Gastrocnemius medialis (tissue), 4 donors: ENCODE data around the gene CHD6. TPM values are rescaled to one million over a fixed set of nuclear protein-coding genes. Genes with fewer than 3 reads are reported as not detected.

Experiments used
- ATAC-seq, 2 donors: fragments of 150-250 bp; one replicate each; pipeline ENCODE4 v1.9.1; 2016
- DNase-seq, 2 donors: peaks; one replicate each; pipeline ENCODE4 v3.0.0-alpha.2; 2019
- H3K27ac ChIP-seq, 4 donors: fragments of 200-600 bp; sonication (generic); 1 replicate in 1 of 4; 2 replicates in 3 of 4; pipeline ENCODE4 v1.5.1; 2016 to 2018; ENCODE audit warnings: mild to moderate bottlenecking in 2 of 4, moderate library complexity in 1 of 4
- H3K27me3 ChIP-seq, 3 donors: fragments of 200-600 bp; sonication (generic) in 2 of 3; 1 replicate in 1 of 3; 2 replicates in 2 of 3; pipeline versions ENCODE4 v1.5.1 to v1.6.0; 2016 to 2019; ENCODE audit warnings: mild to moderate bottlenecking in 1 of 3, moderate library complexity in 1 of 3
- H3K36me3 ChIP-seq, 2 donors: fragments of 200-600 bp; sonication (generic) in 1 of 2; one replicate each; pipeline ENCODE4 v1.5.1; 2017 to 2018
- H3K4me1 ChIP-seq, 2 donors: fragments of 200-600 bp; sonication (generic) in 1 of 2; one replicate each; pipeline ENCODE4 v1.5.1; 2016 to 2017; ENCODE audit warnings: mild to moderate bottlenecking in 2 of 2
- H3K4me3 ChIP-seq, 4 donors: fragments of 200-600 bp; sonication (generic) in 3 of 4; 1 replicate in 1 of 4; 2 replicates in 3 of 4; pipeline ENCODE4 v1.5.1; 2016 to 2019; ENCODE audit warnings: mild to moderate bottlenecking in 2 of 4
- H3K9me3 ChIP-seq, 3 donors: fragments of 200-600 bp; sonication (generic) in 2 of 3; 1 replicate in 1 of 3; 2 replicates in 2 of 3; pipeline ENCODE4 v1.5.1; 2016 to 2019
- POLR2A ChIP-seq, 2 donors: fragments of 450-650 bp; IDR thresholded peaks; one replicate each; pipeline ENCODE4 v1.6.1; 2017; ENCODE audit warnings: antibody characterized with exemption in 2 of 2, mild to moderate bottlenecking in 2 of 2, moderate library complexity in 2 of 2
- in situ Hi-C, 4 donors: fragments of 200-750 bp; cut with MboI; loops; one replicate each; pipeline versions ENCODE4 v1.15.0 to v1.8.0; 2017; ENCODE audit warnings: low sequenced_read_pairs in 4 of 4
- intact Hi-C: fragments of 100-400 bp; cut with DNase I; formaldehyde crosslinking; loops from one replicate; pipeline ENCODE4 v1.15.1; 2023; ENCODE audit warnings: low total_unique reads
- total RNA-seq, 4 donors: library from RNA; depleted of rRNA; stranded (reverse); fragments of >200 nt; gene quantifications; one replicate each; pipeline versions ENCODE4 v1.1.0 to v1.2.3, GENCODE V29; 2016
- TF ChIP-seq, protein P1 (sequence below), 5 experiments: fragments of 450-650 bp in 3 of 5; fragments of 200-600 bp in 2 of 5; sonication (generic) in 2 of 5; IDR thresholded peaks in 4 of 5; conservative IDR thresholded peaks in 1 of 5; 1 replicate in 4 of 5; 2 replicates in 1 of 5; pipeline ENCODE4 v1.5.1; 2016 to 2019; ENCODE audit warnings: antibody characterized with exemption in 5 of 5, mild to moderate bottlenecking in 3 of 5, moderate library complexity in 3 of 5

Gene CHD6
- total RNA-seq, 4 donors from 2014 or later, result 12.8 to 33.7 (median 19.2) TPM

DNA sequence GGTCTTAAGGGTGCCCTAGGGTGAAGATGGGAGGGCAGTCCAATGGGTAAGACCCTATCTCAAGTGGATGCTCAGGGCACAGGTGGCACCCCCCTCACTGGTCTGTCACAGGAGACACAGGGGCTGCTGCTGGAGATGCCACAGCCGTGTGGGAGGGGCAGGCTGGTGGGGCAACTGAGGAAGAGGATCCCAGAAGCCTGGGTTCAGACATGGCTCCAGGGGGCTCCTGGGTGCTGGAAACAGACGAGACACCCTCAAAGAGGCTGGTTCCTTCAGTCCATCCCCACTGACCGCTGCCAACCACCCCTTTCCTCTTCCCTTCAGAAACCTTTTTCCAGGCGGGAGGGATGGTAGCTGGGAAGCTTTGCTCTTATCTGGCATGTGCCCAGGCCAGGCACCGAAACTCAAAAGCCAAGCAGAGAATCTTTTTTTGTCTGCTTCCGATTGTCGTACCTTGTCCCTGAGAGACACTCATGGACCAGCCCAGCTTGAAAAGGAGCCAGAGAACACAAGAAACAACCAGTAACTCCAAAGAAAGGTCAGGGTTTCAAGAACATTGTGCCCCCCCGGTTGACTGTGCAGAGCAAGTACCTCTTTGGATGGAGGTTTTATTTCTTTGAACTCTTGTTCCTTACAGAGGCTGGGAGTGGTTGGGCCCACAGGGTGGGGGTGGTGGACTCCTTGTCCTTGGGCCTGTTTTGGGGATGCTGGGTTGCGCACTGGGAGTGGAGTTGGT lies 223.1 kb downstream of the CHD6 start:
- no peaks in the 10 kb centered on the region for H3K36me3 ChIP-seq
- no peak overlapping the region for H3K4me3 ChIP-seq
- no peaks in the 10 kb centered on the region for H3K27me3 ChIP-seq
- no peak overlapping the region for H3K27ac ChIP-seq
- ATAC-seq (peak in 1 of 2 donors; percentile 36), DNase-seq (no peak)
- peaks cover 14 to 18% of the 10 kb centered on the region in 2 donors for H3K4me1 ChIP-seq
- TF ChIP-seq, protein P1, sequence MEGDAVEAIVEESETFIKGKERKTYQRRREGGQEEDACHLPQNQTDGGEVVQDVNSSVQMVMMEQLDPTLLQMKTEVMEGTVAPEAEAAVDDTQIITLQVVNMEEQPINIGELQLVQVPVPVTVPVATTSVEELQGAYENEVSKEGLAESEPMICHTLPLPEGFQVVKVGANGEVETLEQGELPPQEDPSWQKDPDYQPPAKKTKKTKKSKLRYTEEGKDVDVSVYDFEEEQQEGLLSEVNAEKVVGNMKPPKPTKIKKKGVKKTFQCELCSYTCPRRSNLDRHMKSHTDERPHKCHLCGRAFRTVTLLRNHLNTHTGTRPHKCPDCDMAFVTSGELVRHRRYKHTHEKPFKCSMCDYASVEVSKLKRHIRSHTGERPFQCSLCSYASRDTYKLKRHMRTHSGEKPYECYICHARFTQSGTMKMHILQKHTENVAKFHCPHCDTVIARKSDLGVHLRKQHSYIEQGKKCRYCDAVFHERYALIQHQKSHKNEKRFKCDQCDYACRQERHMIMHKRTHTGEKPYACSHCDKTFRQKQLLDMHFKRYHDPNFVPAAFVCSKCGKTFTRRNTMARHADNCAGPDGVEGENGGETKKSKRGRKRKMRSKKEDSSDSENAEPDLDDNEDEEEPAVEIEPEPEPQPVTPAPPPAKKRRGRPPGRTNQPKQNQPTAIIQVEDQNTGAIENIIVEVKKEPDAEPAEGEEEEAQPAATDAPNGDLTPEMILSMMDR (IDR thresholded peaks at IDR 0.05 in 4 of 5, conservative IDR thresholded peaks at IDR 0.05 in 1 of 5), result no peak
- TF ChIP-seq POLR2A (IDR thresholded peaks at IDR 0.05), result no peak
- in situ Hi-C loops, result no loop called here
- intact Hi-C loops, result no loop called here
- H3K9me3 ChIP-seq, result no peaks in the 10 kb centered on the region

DNA sequence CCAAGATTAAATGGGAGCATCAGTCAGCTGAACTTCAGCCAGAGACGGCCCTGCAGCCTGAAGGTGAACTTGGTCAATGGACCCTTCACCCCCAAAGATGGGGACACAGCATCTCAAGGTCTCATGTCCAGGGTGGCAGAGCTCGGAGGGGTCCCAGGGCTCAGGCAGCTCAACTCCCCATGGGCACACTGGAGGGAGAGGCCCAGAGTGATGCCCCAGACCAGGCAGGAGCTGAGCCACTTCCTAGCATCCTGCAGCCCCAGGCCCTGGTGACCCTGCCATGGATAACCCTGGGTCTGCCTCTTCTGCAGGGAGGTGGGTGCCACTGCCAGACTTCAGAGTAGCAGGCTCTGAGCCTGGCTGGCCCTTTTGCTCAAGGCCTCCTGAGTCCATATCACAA lies 224.1 kb downstream of the CHD6 start:
- ATAC-seq, result no peak
- intact Hi-C loops (no loop called here), in situ Hi-C loops (no loop called here)
- TF ChIP-seq POLR2A (IDR thresholded peaks at IDR 0.05), result no peak
- TF ChIP-seq, protein P1 (IDR thresholded peaks at IDR 0.05 in 4 of 5, conservative IDR thresholded peaks at IDR 0.05 in 1 of 5), result no peak
- no peak overlapping the region for H3K27ac ChIP-seq
- H3K4me3 ChIP-seq, result no peak overlapping the region
- no peaks in the 10 kb centered on the region for H3K36me3 ChIP-seq
- H3K4me1 ChIP-seq, result peaks cover 14 to 18% of the 10 kb centered on the region in 2 donors
- H3K9me3 ChIP-seq, result no peaks in the 10 kb centered on the region
- H3K27me3 ChIP-seq, result no peaks in the 10 kb centered on the region
- no peak for DNase-seq

DNA sequence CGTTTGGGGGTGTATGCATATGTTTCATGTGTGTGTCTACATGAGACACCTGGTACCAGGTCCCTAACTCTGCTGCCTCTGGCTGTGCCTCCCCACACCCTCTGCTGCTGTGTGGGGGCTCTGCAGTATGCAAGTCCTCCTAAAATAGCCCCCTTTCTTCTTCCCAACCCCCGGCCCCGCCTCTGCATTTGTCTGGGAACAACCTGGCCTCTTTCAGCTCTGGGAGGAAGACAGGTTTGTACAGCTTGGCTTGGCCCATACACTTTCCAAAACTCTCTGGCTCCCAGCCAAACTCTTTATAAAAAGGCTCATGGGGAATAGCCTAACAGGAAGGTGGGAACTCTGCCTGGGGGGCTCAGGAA lies 224.5 kb downstream of the CHD6 start:
- DNase-seq (no peak), ATAC-seq (no peak)
- no peak overlapping the region for H3K27ac ChIP-seq
- in situ Hi-C loops, result no loop called here
- peaks cover 14 to 18% of the 10 kb centered on the region in 2 donors for H3K4me1 ChIP-seq
- no peak overlapping the region for H3K4me3 ChIP-seq
- intact Hi-C loops, result no loop called here
- no peaks in the 10 kb centered on the region for H3K9me3 ChIP-seq
- no peaks in the 10 kb centered on the region for H3K27me3 ChIP-seq
- H3K36me3 ChIP-seq, result no peaks in the 10 kb centered on the region
- TF ChIP-seq, protein P1 (IDR thresholded peaks at IDR 0.05 in 4 of 5, conservative IDR thresholded peaks at IDR 0.05 in 1 of 5), result no peak
- TF ChIP-seq POLR2A (IDR thresholded peaks at IDR 0.05), result no peak

DNA sequence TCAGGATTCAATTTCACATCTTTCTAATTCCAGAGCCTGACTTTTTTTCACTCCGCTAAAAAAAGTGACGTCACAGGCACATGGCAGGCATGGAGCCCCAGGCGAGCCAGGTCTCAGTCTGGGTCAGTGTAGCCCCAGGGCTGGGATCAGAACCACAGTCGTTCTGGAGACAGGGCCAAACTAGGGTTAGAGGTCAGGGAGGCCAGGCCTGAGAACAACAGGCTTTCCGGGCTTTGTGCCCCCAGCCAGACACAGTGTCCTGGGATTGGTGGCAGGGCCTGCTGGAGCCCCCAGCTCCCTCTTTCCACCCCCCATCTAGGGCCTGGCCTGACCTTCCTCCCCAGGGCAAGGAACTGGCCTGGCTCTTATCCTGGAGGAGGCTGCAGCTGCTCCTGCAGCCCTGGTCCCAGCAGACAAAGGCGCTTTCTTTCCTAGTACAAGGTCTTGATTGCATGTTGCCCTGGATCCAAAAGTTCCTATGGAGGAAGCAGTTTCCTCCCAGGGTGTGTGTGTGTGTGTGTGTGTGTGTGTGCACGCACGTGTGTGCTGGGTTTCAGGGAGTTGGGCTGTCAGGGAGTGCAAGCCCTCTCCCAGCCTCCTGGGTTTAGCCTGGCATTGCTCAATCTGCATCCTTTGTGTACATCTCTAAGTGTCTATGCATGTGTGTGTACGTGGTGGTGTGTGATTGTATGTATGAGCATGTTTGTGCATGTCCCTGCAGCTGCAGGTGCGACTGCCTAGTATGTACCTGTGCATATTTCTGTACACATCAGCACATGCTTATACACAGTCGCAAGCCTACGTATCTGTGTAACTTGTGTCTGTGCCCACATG lies 225.1 kb downstream of the CHD6 start:
- Histone ChIP-seq H3K4me3 (no peak overlapping the region), H3K4me1 (peaks cover 14 to 18% of the 10 kb centered on the region in 2 donors), H3K27me3 (no peaks in the 10 kb centered on the region), H3K36me3 (no peaks in the 10 kb centered on the region), H3K27ac (peak overlapping the region in 2 of 4 donors; percentile 12 to 38), H3K9me3 (no peaks in the 10 kb centered on the region)
- TF ChIP-seq POLR2A (IDR thresholded peaks at IDR 0.05), result no peak
- TF ChIP-seq, protein P1 (IDR thresholded peaks at IDR 0.05 in 4 of 5, conservative IDR thresholded peaks at IDR 0.05 in 1 of 5), result no peak
- no peak for DNase-seq
- peak; percentile 39 to 53 for ATAC-seq
- intact Hi-C loops (no loop called here), in situ Hi-C loops (no loop called here)
